Motor neuron (in vitro differentiated cells): ENCODE measurements around the gene WNK1. TPM values are rescaled to one million over a fixed set of nuclear protein-coding genes. Genes with fewer than 3 reads are reported as not detected.

Experiments
- ATAC-seq, 8 experiments: fragments of 200-7000 bp; cut with Tn5 transposase; replicated peaks in 6 of 8; 2 replicates each; pipeline ENCODE4 v1.8.0; 2021; ENCODE audit warnings: mild to moderate bottlenecking in 8 of 8, moderate library complexity in 8 of 8
- H3K27ac ChIP-seq, 2 donors: fragments of 250-450 bp; sonication (Bioruptor Pico); 2 replicates each; pipeline ENCODE4 v1.9.0; 2021; ENCODE audit warnings: antibody characterized with exemption in 2 of 2, mild to moderate bottlenecking in 2 of 2, moderate library complexity in 1 of 2
- H3K4me1 ChIP-seq, 2 donors: fragments of 250-450 bp; sonication (Bioruptor Pico); replicated peaks in 1 of 2; 2 replicates each; pipeline ENCODE4 v1.6.1; 2021; ENCODE audit warnings: antibody characterized with exemption in 2 of 2, mild to moderate bottlenecking in 2 of 2, moderate library complexity in 1 of 2
- H3K4me3 ChIP-seq, 5 donors: fragments of 250-450 bp; sonication (Bioruptor Pico); 2 replicates each; pipeline ENCODE4 v1.9.0; 2021; ENCODE audit warnings: antibody characterized with exemption in 5 of 5, mild to moderate bottlenecking in 5 of 5, moderate library complexity in 4 of 5
- WGBS, 10 experiments: fragments of 450-650 bp; shearing (Covaris generic); methylation state at CpG; one replicate each; pipeline ENCODE4 v1.0.0; 2022; 5-methylcytosine and 5-hydroxymethylcytosine counted together
- in situ Hi-C, 9 experiments: fragments of 400-800 bp; cut with MboI; loops; one replicate each; pipeline ENCODE4 v1.15.0; 2021; ENCODE audit warnings: low sequenced_read_pairs in 9 of 9, low pct_unique_long_range_greater_than_20kb in 2 of 9; ENCODE audit not compliant: unreplicated experiment in 9 of 9
- total RNA-seq, 8 experiments: library from RNA; unstranded; fragments of 300-600 nt; gene quantifications; 2 replicates each; pipeline versions ENCODE4 v1.2.3 to v1.2.4, GENCODE V29; 2022

The WNK1 gene
- total RNA-seq, 8 experiments from 2014 or later, result 40.8 to 124 (median 69.9) TPM

GRCh38 chr12:951176-951575 lies 198.8 kb downstream of the WNK1 start:
- no peak overlapping the region for H3K4me3 ChIP-seq
- no peak overlapping the region for H3K27ac ChIP-seq
- peaks cover 0 to 4% of the 10 kb centered on the region in 2 donors for H3K4me1 ChIP-seq
- in situ Hi-C loops, result loop anchor here in 2 of 9 experiments (25.0 kb wide), 1 partner anchor 389 kb away; no protein-coding TSS in a partner anchor
- WGBS, 10 experiments, result 0 to 100% (median 67%) methylated on average over 1 of the region's 1 CpG; no CpG with 5 or more reads in 1 of the 10 experiments
- ATAC-seq, result no peak

- in situ Hi-C loops, result loop anchor here in 2 of 9 experiments (25.0 kb wide), 1 partner anchor 391 kb away; no protein-coding TSS in a partner anchor
- no peak overlapping the region for H3K27ac ChIP-seq
- no peak overlapping the region for H3K4me3 ChIP-seq
- 4 to 100% (median 96%) methylated on average over 1 to 6 of the region's 7 CpGs; no CpG with 5 or more reads in 2 of the 10 experiments for WGBS, 10 experiments
- H3K4me1 ChIP-seq, result no peaks in the 10 kb centered on the region
- ATAC-seq, result peak in 2 of 8 experiments; percentile 1 to 19
Observed at GRCh38 chr12:953776-954175, 201.4 kb downstream of the WNK1 start.

GRCh38 chr12:954741-955140 lies 202.4 kb downstream of the WNK1 start:
- Histone ChIP-seq H3K27ac (no peak overlapping the region), H3K4me1 (no peaks in the 10 kb centered on the region), H3K4me3 (no peak overlapping the region)
- in situ Hi-C loops, result loop anchor here in 2 of 9 experiments (25.0 kb wide), 1 partner anchor 392 kb away; no protein-coding TSS in a partner anchor
- ATAC-seq, result no peak

- WGBS, 10 experiments, result 78 to 100% (median 93%) methylated on average over 1 to 5 of the region's 6 CpGs; no CpG with 5 or more reads in 2 of the 10 experiments
- no peak overlapping the region for H3K4me3 ChIP-seq
- H3K4me1 ChIP-seq, result no peaks in the 10 kb centered on the region
- ATAC-seq, result no peak
- H3K27ac ChIP-seq, result no peak overlapping the region
- in situ Hi-C loops, result loop anchor here in 2 of 9 experiments (25.0 kb wide), 1 partner anchor 394 kb away; no protein-coding TSS in a partner anchor
Observed at GRCh38 chr12:955939-956338, 203.6 kb downstream of the WNK1 start.

- peak in 3 of 8 experiments; percentile 39 to 50 (median 40) for ATAC-seq
- Histone ChIP-seq H3K4me3 (no peak overlapping the region), H3K27ac (no peak overlapping the region), H3K4me1 (no peaks in the 10 kb centered on the region)
- in situ Hi-C loops, result loop anchor here in 2 of 9 experiments (25.0 kb wide), 1 partner anchor 396 kb away; no protein-coding TSS in a partner anchor
- WGBS, 10 experiments, result 55 to 100% (median 66%) methylated on average over 2 to 4 of the region's 8 CpGs; no CpG with 5 or more reads in 4 of the 10 experiments
Observed at GRCh38 chr12:958588-959123, 206.3 kb downstream of the WNK1 start.

Other genes starting within 250 kb of the WNK1 start
- gene NINJ2, start 89.1 kb upstream of the WNK1 start, total RNA-seq, result 1 to 10 TPM in 1 of 8 experiments, under 1 TPM in 6, not detected in 1; 0.21 to 4.5 (median 0.54) TPM
- 10 to 100 TPM in 7 of 8 experiments, 1 to 10 TPM in 1; 9.0 to 31.4 (median 15.1) TPM for gene RAD52, start 197.1 kb downstream of the WNK1 start, total RNA-seq
- 10 to 100 TPM; 15.1 to 53.8 (median 34.6) TPM for gene ERC1, start 238.6 kb downstream of the WNK1 start, total RNA-seq